Loucy (cell line): ENCODE results near the gene HCN2.
A peak's percentile ranks its signal among the peaks of the same experiment; 100 is the strongest.
"Not testable (repeated sequence)": the region's sequence is repeated elsewhere in the genome, so short reads cannot be mapped to it uniquely, and the experiment has no call there.

Source experiments
- H2AFZ ChIP-seq: fragments of 200-600 bp; sonication (generic); 2 replicates; pipeline ENCODE4 v1.6.0; 2016; ENCODE audit warnings: antibody characterized with exemption, mild to moderate bottlenecking, low read length, moderate library complexity
- H3F3A ChIP-seq: fragments of 200-600 bp; 2 replicates; pipeline ENCODE4 v1.6.0; 2016; ENCODE audit warnings: antibody characterized with exemption, low read depth, mild to moderate bottlenecking
- H3K27me3 ChIP-seq: fragments of 200-600 bp; sonication (generic); 2 replicates; pipeline ENCODE4 v1.6.1; 2014; ENCODE audit warnings: low read length, mild to moderate bottlenecking; ENCODE audit not compliant: insufficient read depth, poor library complexity, severe bottlenecking
- H3K36me3 ChIP-seq: fragments of 200-600 bp; sonication (generic); 2 replicates; pipeline ENCODE4 v1.6.1; 2016; ENCODE audit warnings: low read length; ENCODE audit not compliant: insufficient read depth
- H3K4me1 ChIP-seq: fragments of 200-600 bp; sonication (generic); 2 replicates; pipeline ENCODE4 v1.5.1; 2014; ENCODE audit warnings: low read length, mild to moderate bottlenecking; ENCODE audit not compliant: insufficient read depth, poor library complexity, severe bottlenecking
- H3K4me2 ChIP-seq: fragments of 200-600 bp; sonication (generic); 2 replicates; pipeline ENCODE4 v1.6.0; 2014; ENCODE audit warnings: antibody characterized with exemption, low read length, low read depth, mild to moderate bottlenecking; ENCODE audit not compliant: poor library complexity, severe bottlenecking
- H3K4me3 ChIP-seq: fragments of 200-600 bp; sonication (generic); 2 replicates; pipeline ENCODE4 v1.5.1; 2014; ENCODE audit warnings: low read length, mild to moderate bottlenecking, mixed read lengths; ENCODE audit not compliant: poor library complexity, severe bottlenecking
- H3K79me2 ChIP-seq: fragments of 200-600 bp; sonication (generic); 2 replicates; pipeline ENCODE4 v1.6.1; 2014; ENCODE audit warnings: low read length; ENCODE audit not compliant: insufficient read depth
- H3K9ac ChIP-seq: fragments of 200-600 bp; sonication (generic); 2 replicates; pipeline ENCODE4 v1.6.0; 2014; ENCODE audit warnings: mild to moderate bottlenecking, low read depth, low read length, moderate library complexity; ENCODE audit not compliant: poor library complexity, severe bottlenecking
- H3K9me2 ChIP-seq: fragments of 200-600 bp; sonication (generic); replicated peaks from 2 replicates; pipeline ENCODE4 v1.6.1; 2016; ENCODE audit warnings: low read depth, low read length, mixed read lengths
- H3K9me3 ChIP-seq: fragments of 200-600 bp; sonication (generic); 2 replicates; pipeline ENCODE4 v1.6.1; 2014; ENCODE audit warnings: mild to moderate bottlenecking, antibody characterized with exemption, low read length, low read depth; ENCODE audit not compliant: insufficient read depth
- H4K20me1 ChIP-seq: fragments of 200-600 bp; sonication (generic); 2 replicates; pipeline ENCODE4 v1.6.0; 2014; ENCODE audit warnings: antibody characterized with exemption, low read length, mild to moderate bottlenecking; ENCODE audit not compliant: insufficient read depth, poor library complexity, severe bottlenecking
- CTCF ChIP-seq: fragments of 200-600 bp; sonication (generic); conservative IDR thresholded peaks from 2 replicates; pipeline ENCODE4 v1.5.1; 2014; ENCODE audit warnings: mild to moderate bottlenecking, antibody characterized with exemption, low read length
- EZH2phosphoT487 ChIP-seq: fragments of 200-600 bp; IDR thresholded peaks from 2 replicates; pipeline ENCODE4 v1.6.1; 2018; ENCODE audit warnings: antibody characterized with exemption, mild to moderate bottlenecking, moderate library complexity, borderline replicate concordance

Gene HCN2

DNA sequence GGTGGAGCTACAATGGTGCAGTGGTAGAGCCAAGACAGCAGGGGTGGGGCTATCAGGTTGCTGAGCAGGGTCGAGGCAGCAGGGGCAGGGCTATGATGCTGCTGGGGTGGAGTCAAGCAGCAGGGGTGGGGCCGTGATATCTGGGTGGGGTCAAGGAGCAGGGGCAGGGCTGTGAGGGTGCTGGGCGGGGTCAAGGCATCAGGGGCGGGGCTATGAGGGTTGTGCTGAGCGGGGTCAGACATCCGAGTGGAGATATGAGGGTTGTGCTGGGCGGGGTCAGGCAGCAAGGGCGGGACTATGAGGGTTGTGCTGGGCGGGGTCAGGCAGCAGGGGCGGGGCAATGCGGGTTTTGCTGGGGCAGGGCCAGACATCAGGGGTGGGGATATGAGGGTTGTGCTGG is 14.7 kb downstream of the HCN2 start:
- Histone ChIP-seq H3K4me3 (no peak overlapping the region), H3K4me2 (no peak overlapping the region), H3F3A (no peaks in the 10 kb centered on the region), H4K20me1 (no peaks in the 10 kb centered on the region), H3K79me2 (no peaks in the 10 kb centered on the region), H3K27me3 (no peaks in the 10 kb centered on the region), H2AFZ (no peak overlapping the region), H3K9ac (no peak overlapping the region), H3K4me1 (no peaks in the 10 kb centered on the region), H3K9me2 (no peaks in the 10 kb centered on the region), H3K36me3 (no peaks in the 10 kb centered on the region), H3K9me3 (no peaks in the 10 kb centered on the region)
- TF ChIP-seq EZH2phosphoT487 (no peak), CTCF (no peak)

DNA sequence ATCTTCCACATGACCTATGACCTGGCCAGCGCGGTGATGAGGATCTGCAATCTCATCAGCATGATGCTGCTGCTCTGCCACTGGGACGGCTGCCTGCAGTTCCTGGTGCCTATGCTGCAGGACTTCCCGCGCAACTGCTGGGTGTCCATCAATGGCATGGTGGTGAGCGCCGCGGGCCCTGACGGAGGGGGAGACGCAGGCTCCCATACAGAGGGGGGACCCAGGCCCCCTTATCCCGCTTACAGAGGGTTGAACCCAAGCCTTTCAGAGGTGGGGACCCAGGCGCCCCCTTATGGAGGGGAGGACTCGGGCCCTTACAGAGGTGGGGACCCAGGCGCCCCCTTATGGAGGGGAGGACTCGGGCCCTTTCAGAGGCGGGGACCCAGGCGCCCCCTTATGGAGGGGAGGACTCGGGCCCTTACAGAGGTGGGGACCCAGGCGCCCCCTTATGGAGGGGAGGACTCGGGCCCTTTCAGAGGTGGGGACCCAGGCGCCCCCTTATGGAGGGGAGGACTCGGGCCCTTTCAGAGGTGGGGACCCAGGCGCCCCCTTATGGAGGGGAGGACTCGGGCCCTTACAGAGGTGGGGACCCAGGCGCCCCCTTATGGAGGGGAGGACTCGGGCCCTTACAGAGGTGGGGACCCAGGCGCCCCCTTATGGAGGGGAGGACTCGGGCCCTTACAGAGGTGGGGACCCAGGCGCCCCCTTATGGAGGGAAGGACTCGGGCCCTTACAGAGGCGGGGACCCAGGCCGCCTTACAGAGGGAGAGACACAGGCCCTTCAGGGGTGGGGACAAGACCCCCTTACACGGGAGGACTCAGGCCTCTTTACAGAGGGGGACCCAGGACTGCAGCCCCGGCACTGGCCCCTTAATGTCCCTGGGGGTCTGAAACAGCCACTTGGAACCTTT is 15.6 kb downstream of the HCN2 start:
- not testable (repeated sequence) for H3K9me3 ChIP-seq, H3F3A ChIP-seq, H3K4me2 ChIP-seq, H4K20me1 ChIP-seq, H3K9me2 ChIP-seq, H3K9ac ChIP-seq, H2AFZ ChIP-seq, H3K27me3 ChIP-seq, H3K79me2 ChIP-seq, H3K4me3 ChIP-seq, H3K4me1 ChIP-seq, H3K36me3 ChIP-seq
- peak; percentile 55 for TF ChIP-seq CTCF

GRCh38 chr19:607301-608154 is 17.8 kb downstream of the HCN2 start:
- Histone ChIP-seq H3F3A (no peaks in the 10 kb centered on the region), H3K9ac (no peak overlapping the region), H3K27me3 (no peaks in the 10 kb centered on the region), H3K36me3 (no peaks in the 10 kb centered on the region), H3K4me1 (no peaks in the 10 kb centered on the region), H3K4me3 (no peak overlapping the region), H3K9me2 (no peaks in the 10 kb centered on the region), H3K9me3 (no peaks in the 10 kb centered on the region), H4K20me1 (no peaks in the 10 kb centered on the region), H3K4me2 (no peak overlapping the region), H3K79me2 (no peaks in the 10 kb centered on the region), H2AFZ (no peak overlapping the region)
- TF ChIP-seq CTCF (no peak), EZH2phosphoT487 (no peak)
